GM19468 (cell line): ENCODE measurements around the gene NTM.

Experiments used
- ATAC-seq: cut with Tn5 transposase; IDR thresholded peaks from one replicate; pipeline ENCODE4 v1.9.1; 2021; ENCODE audit warnings: mild to moderate bottlenecking, moderate library complexity, moderate number of reproducible peaks; ENCODE audit not compliant: unreplicated experiment; ENCODE audit errors: extremely low read depth

Gene NTM

GRCh38 chr11:132263241-132263640 is 892.8 kb downstream of the NTM start:
- no peak for ATAC-seq

- ATAC-seq = no peak
Measured at GRCh38 chr11:132263875-132264274, 893.5 kb downstream of the NTM start.

- no peak for ATAC-seq
Measured at GRCh38 chr11:132264616-132265015, 894.2 kb downstream of the NTM start.

GRCh38 chr11:132278801-132279574 is 908.6 kb downstream of the NTM start:
- no peak for ATAC-seq

- no peak for ATAC-seq
Measured at GRCh38 chr11:132284048-132284447, 913.6 kb downstream of the NTM start.

GRCh38 chr11:132284611-132285010 is 914.2 kb downstream of the NTM start:
- ATAC-seq = no peak

GRCh38 chr11:132285631-132286030 is 915.2 kb downstream of the NTM start:
- no peak for ATAC-seq

- no peak for ATAC-seq
Measured at GRCh38 chr11:132286106-132286505, 915.7 kb downstream of the NTM start.

- ATAC-seq = no peak
Measured at GRCh38 chr11:132288036-132288435, 917.6 kb downstream of the NTM start.

- ATAC-seq = no peak
Measured at GRCh38 chr11:132289590-132290256, 919.3 kb downstream of the NTM start.

- ATAC-seq = no peak
Measured at GRCh38 chr11:132293586-132293985, 923.2 kb downstream of the NTM start.

GRCh38 chr11:132296946-132297610 is 926.7 kb downstream of the NTM start:
- ATAC-seq = no peak

GRCh38 chr11:132298357-132298756 is 927.9 kb downstream of the NTM start:
- ATAC-seq = no peak

GRCh38 chr11:132300283-132300682 is 929.9 kb downstream of the NTM start:
- ATAC-seq = no peak

GRCh38 chr11:132301465-132301864 is 931.0 kb downstream of the NTM start:
- ATAC-seq = no peak

GRCh38 chr11:132301900-132302299 is 931.5 kb downstream of the NTM start:
- no peak for ATAC-seq

GRCh38 chr11:132307309-132308020 is 937.0 kb downstream of the NTM start:
- no peak for ATAC-seq

- no peak for ATAC-seq
Measured at GRCh38 chr11:132310390-132311375, 940.3 kb downstream of the NTM start.

GRCh38 chr11:132311703-132312102 is 941.3 kb downstream of the NTM start:
- no peak for ATAC-seq
